Measurements from ENCODE around the gene ANKRD12. TPM values are rescaled to one million over a fixed set of nuclear protein-coding genes. Genes with fewer than 3 reads are reported as not detected.
"Not testable (repeated sequence)": the region's sequence is repeated elsewhere in the genome, so short reads cannot be mapped to it uniquely, and the experiment has no call there.

The ANKRD12 gene
- total RNA-seq, 1 experiment from 2014 or later = 21.4 TPM

- no peak for DNase-seq (ENCODE audit: low read depth)
These were observed 4.4 kb downstream of the ANKRD12 start for GRCh38 chr18:9140984-9141383.

- no peak for DNase-seq (ENCODE audit: low read depth)
These were observed 9.6 kb downstream of the ANKRD12 start for GRCh38 chr18:9146224-9146623.

GRCh38 chr18:9147440-9148202 is 11.0 kb downstream of the ANKRD12 start:
- DNase-seq (ENCODE audit: low read depth) = peak; percentile 73

- no peak for DNase-seq (ENCODE audit: low read depth)
These were observed 11.6 kb downstream of the ANKRD12 start for GRCh38 chr18:9148203-9148552.

GRCh38 chr18:9150121-9150520 is 13.5 kb downstream of the ANKRD12 start:
- DNase-seq (ENCODE audit: low read depth) = no peak

- DNase-seq (ENCODE audit: low read depth) = no peak
These were observed 16.7 kb downstream of the ANKRD12 start for GRCh38 chr18:9153256-9153655.

GRCh38 chr18:9156604-9157249 is 20.1 kb downstream of the ANKRD12 start:
- DNase-seq (ENCODE audit: low read depth) = no peak

GRCh38 chr18:9157806-9158205 is 21.2 kb downstream of the ANKRD12 start:
- no peak for DNase-seq (ENCODE audit: low read depth)

GRCh38 chr18:9160014-9160413 is 23.4 kb downstream of the ANKRD12 start:
- no peak for DNase-seq (ENCODE audit: low read depth)

- DNase-seq (ENCODE audit: low read depth) = not testable (repeated sequence)
These were observed 26.1 kb downstream of the ANKRD12 start for GRCh38 chr18:9162663-9163062.

GRCh38 chr18:9164149-9164548 is 27.6 kb downstream of the ANKRD12 start:
- DNase-seq (ENCODE audit: low read depth) = not testable (repeated sequence)

- DNase-seq (ENCODE audit: low read depth) = not testable (repeated sequence)
These were observed 29.3 kb downstream of the ANKRD12 start for GRCh38 chr18:9165883-9166282.

GRCh38 chr18:9169515-9169914 is 32.9 kb downstream of the ANKRD12 start:
- DNase-seq (ENCODE audit: low read depth) = not testable (repeated sequence)

GRCh38 chr18:9171919-9172318 is 35.3 kb downstream of the ANKRD12 start:
- DNase-seq (ENCODE audit: low read depth) = not testable (repeated sequence)

- no peak for DNase-seq (ENCODE audit: low read depth)
These were observed 36.0 kb downstream of the ANKRD12 start for GRCh38 chr18:9172506-9173127.

- peak; percentile 67 for DNase-seq (ENCODE audit: low read depth)
These were observed 37.2 kb downstream of the ANKRD12 start for GRCh38 chr18:9173770-9174233.

GRCh38 chr18:9174302-9174701 is 37.7 kb downstream of the ANKRD12 start:
- DNase-seq (ENCODE audit: low read depth) = no peak

- DNase-seq (ENCODE audit: low read depth) = no peak
These were observed 38.5 kb downstream of the ANKRD12 start for GRCh38 chr18:9175115-9175514.

- DNase-seq (ENCODE audit: low read depth) = no peak
These were observed 40.5 kb downstream of the ANKRD12 start for GRCh38 chr18:9177031-9177430.

GRCh38 chr18:9177466-9177865 is 40.9 kb downstream of the ANKRD12 start:
- DNase-seq (ENCODE audit: low read depth) = no peak

GRCh38 chr18:9178557-9178956 is 42.0 kb downstream of the ANKRD12 start:
- no peak for DNase-seq (ENCODE audit: low read depth)

GRCh38 chr18:9181275-9181674 is 44.7 kb downstream of the ANKRD12 start:
- DNase-seq (ENCODE audit: low read depth) = no peak
